Ishikawa (cell line): ENCODE data around the gene DTNBP1.

Experiments
- CEBPB ChIP-seq: IDR thresholded peaks from 2 replicates; pipeline ENCODE4 v1.6.1; 2012
- CREB1 ChIP-seq: IDR thresholded peaks from 2 replicates; pipeline ENCODE4 v1.6.1; 2012; ENCODE audit warnings: low read depth
- EGR1 ChIP-seq: IDR thresholded peaks from 2 replicates; pipeline ENCODE4 v1.6.1; 2012
- EP300 ChIP-seq: IDR thresholded peaks from 2 replicates; pipeline ENCODE4 v1.6.1; 2012; ENCODE audit warnings: borderline replicate concordance
- FOXM1 ChIP-seq: IDR thresholded peaks from 2 replicates; pipeline ENCODE4 v1.6.1; 2012; ENCODE audit warnings: low read depth, borderline replicate concordance
- MAX ChIP-seq: IDR thresholded peaks from 2 replicates; pipeline ENCODE4 v1.6.1; 2012
- NFIC ChIP-seq: IDR thresholded peaks from 2 replicates; pipeline ENCODE4 v1.6.1; 2012
- RAD21 ChIP-seq: IDR thresholded peaks from 2 replicates; pipeline ENCODE4 v1.6.1; 2012; ENCODE audit warnings: low read depth
- REST ChIP-seq: IDR thresholded peaks from 2 replicates; pipeline ENCODE4 v1.6.1; 2012; ENCODE audit warnings: low read depth, mild to moderate bottlenecking
- TAF1 ChIP-seq: IDR thresholded peaks from 2 replicates; pipeline ENCODE4 v1.6.1; 2012; ENCODE audit warnings: low read depth, mild to moderate bottlenecking
- TCF12 ChIP-seq: IDR thresholded peaks from 2 replicates; pipeline ENCODE4 v1.6.1; 2012; ENCODE audit warnings: low read depth
- TEAD4 ChIP-seq: IDR thresholded peaks from 2 replicates; pipeline ENCODE4 v1.6.1; 2012
- USF1 ChIP-seq: IDR thresholded peaks from 2 replicates; pipeline ENCODE4 v1.6.1; 2012
- YY1 ChIP-seq: IDR thresholded peaks from 2 replicates; pipeline ENCODE4 v1.6.1; 2012; ENCODE audit warnings: low read depth
- ZBTB7A ChIP-seq: IDR thresholded peaks from 2 replicates; pipeline ENCODE4 v1.6.1; 2012; ENCODE audit warnings: low read depth

Gene DTNBP1

GRCh38 chr6:15577550-15578171, 85.2 kb downstream of the DTNBP1 start:
- TF ChIP-seq TCF12 (no peak), YY1 (no peak), FOXM1 (no peak), RAD21 (no peak), REST (no peak), CREB1 (no peak), EGR1 (no peak), TEAD4 (no peak), EP300 (no peak), USF1 (no peak), CEBPB (no peak), ZBTB7A (no peak), NFIC (no peak), TAF1 (no peak), MAX (no peak)

- TF ChIP-seq ZBTB7A (no peak), CEBPB (no peak), RAD21 (no peak), YY1 (no peak), CREB1 (no peak), USF1 (no peak), TCF12 (no peak), TEAD4 (no peak), EP300 (no peak), MAX (no peak), NFIC (no peak), EGR1 (no peak), FOXM1 (no peak), TAF1 (no peak), REST (no peak)
These were observed 85.7 kb downstream of the DTNBP1 start for GRCh38 chr6:15577106-15577505.

GRCh38 chr6:15575357-15576033, 87.3 kb downstream of the DTNBP1 start:
- TF ChIP-seq EGR1, result no peak
- no peak for TF ChIP-seq ZBTB7A
- TF ChIP-seq EP300, result no peak
- no peak for TF ChIP-seq REST
- no peak for TF ChIP-seq TAF1
- TF ChIP-seq YY1, result no peak
- no peak for TF ChIP-seq RAD21
- TF ChIP-seq CEBPB, result no peak
- no peak for TF ChIP-seq NFIC

- TF ChIP-seq EP300 (no peak), MAX (no peak), RAD21 (no peak), TEAD4 (no peak), FOXM1 (no peak), NFIC (no peak), USF1 (no peak), CREB1 (no peak), TAF1 (no peak), YY1 (no peak)
These were observed 88.3 kb downstream of the DTNBP1 start for GRCh38 chr6:15574486-15574885.
